Coronary artery (tissue), 2 donors: Measurements from ENCODE around the gene SLX9.
A peak's percentile ranks its signal among the peaks of the same experiment; 100 is the strongest.

ENCODE experiments used
- DNase-seq: peaks from one replicate; pipeline ENCODE4 v3.0.0-alpha.2; 2017; ENCODE audit warnings: low spot score
- H3K27ac ChIP-seq, 2 donors: fragments of 200-600 bp; sonication (generic); one replicate each; pipeline ENCODE4 v1.5.1; 2016 to 2019
- H3K4me3 ChIP-seq: fragments of 200-600 bp; sonication (generic); 2 replicates; pipeline ENCODE4 v1.5.1; 2016; ENCODE audit warnings: mild to moderate bottlenecking, moderate library complexity
- TF ChIP-seq, protein P1 (sequence below): fragments of 200-600 bp; sonication (generic); IDR thresholded peaks from one replicate; pipeline ENCODE4 v1.5.1; 2019; ENCODE audit warnings: antibody characterized with exemption

SLX9 gene

DNA sequence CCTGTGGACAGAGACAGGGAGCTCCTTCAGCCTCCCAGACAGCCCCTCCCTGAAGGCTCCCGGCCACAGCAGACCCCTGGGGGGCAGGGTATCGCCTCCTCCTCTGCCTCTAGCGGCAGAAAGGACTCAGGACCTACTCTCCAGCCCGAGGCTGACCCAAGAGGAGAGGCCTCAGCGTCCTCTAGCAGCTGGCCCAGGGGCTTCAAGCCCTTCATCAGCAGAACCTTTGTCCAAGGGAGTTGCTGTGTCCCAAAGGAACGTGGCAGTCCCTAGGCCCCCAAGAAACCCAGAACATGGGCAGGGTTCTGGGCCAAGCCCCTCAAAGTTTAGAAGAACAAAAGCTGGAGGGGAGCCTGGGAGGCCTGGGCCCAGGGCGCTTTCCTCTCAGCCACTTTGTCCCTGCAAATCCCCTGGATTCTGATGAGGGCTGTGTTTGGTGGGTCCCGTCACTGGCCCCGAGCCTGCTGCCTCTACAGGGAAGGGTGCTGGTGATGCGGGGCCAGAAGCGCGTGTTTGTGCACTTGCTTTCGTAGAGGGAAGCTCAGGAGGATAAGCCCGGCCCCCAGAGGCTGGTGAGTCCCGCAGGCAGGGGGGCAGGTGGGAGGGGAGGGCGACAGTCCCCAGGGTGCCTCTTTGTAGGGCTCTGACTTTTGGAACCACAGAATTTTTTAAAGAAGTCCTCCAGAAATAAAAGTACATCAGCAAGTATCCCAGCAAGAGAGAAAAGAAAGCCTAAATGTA, 32.4 kb upstream of the SLX9 start:
- H3K27ac ChIP-seq: peak overlapping the region; percentile 28 to 46
- TF ChIP-seq, protein P1, sequence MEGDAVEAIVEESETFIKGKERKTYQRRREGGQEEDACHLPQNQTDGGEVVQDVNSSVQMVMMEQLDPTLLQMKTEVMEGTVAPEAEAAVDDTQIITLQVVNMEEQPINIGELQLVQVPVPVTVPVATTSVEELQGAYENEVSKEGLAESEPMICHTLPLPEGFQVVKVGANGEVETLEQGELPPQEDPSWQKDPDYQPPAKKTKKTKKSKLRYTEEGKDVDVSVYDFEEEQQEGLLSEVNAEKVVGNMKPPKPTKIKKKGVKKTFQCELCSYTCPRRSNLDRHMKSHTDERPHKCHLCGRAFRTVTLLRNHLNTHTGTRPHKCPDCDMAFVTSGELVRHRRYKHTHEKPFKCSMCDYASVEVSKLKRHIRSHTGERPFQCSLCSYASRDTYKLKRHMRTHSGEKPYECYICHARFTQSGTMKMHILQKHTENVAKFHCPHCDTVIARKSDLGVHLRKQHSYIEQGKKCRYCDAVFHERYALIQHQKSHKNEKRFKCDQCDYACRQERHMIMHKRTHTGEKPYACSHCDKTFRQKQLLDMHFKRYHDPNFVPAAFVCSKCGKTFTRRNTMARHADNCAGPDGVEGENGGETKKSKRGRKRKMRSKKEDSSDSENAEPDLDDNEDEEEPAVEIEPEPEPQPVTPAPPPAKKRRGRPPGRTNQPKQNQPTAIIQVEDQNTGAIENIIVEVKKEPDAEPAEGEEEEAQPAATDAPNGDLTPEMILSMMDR: no peak
- H3K4me3 ChIP-seq: peak overlapping the region; percentile 50
- no peak for DNase-seq

DNA sequence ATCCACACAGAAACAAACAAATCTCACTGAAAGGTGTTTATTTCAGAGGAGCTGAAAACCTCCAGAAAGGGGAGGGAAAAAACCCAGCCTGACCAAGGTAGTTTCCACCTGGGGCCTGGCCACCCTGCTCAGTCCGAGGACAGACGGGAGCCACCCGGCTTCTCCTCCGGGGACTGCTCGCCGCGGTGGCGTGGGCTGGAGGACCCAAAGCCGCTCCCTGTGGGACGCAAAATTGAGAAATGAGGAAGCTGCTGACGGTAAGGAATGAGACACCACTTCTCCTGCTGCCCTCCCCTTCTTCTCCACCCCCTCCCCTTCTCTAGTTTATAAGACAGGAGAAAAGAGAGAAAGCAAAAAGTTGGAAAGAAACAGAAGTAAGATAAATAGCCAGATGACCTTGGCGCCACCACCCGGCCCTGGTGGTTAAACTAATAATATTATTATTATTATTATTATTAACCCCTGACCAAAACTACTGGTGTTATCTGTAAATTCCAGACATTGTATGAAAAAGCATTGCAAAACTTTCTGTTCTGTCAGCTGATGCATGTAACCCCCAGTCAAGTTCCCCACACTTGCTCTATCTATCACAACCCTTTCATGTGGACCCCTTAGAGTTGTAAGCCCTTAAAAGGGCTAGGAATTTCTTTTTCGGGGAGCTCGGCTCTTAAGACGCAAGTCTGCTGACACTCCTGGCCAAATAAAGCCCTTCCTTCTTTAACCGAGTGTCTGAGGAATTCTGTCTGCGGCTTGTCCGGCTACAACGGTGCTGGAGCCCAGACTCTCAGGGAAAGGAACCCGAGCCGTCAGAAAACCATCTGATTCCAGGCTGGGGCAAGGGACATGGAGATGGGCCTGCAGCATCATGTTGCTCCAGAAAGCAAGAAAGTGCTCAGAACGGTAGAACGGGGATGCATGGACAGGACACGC, 31.6 kb upstream of the SLX9 start:
- no peak for DNase-seq
- TF ChIP-seq, protein P1: no peak
- peak overlapping the region; percentile 50 for H3K4me3 ChIP-seq
- H3K27ac ChIP-seq: peak overlapping the region; percentile 28 to 46

DNA sequence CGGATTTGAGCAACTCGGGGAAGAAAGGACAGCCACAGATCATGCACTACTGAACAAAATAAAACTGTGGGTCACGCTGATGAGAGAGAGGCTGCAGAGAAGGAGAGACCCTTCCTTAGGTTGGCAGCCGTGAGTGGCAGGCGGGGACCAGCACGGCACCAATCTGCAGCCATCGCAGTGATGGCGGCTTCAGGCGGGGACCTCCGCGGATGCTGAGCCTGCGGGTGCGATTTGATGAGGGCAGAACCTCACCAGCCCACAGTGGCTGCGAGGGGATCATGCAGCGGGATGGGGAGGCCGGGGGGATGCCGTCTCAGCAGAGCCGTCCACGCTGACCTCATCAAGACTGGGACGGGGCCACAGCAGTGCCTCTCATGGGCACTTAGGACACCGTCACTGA, 30.9 kb upstream of the SLX9 start:
- no peak for DNase-seq
- peak overlapping the region; percentile 50 for H3K4me3 ChIP-seq
- TF ChIP-seq, protein P1: no peak
- H3K27ac ChIP-seq: peak overlapping the region in 1 of 2 donors; percentile 28

DNA sequence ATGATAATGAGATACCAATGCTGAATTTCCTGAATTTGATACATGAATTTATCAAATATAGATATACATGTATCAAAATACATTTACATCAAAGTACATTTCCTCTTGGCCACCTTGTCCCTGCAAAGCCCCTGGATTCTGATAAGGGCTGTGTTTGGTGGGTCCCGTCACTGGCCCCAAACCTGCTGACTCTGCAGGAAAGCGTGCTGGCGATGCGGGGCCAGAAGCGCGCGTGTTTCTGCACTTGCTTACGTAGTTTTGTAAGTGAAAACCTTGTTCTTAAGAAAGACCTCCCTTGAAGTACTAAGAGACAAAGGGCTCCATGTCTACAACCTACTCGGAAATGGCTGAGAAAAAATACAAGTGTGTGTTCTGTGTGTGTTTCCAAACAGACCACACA, 30.1 kb upstream of the SLX9 start:
- Histone ChIP-seq H3K4me3 (no peak overlapping the region), H3K27ac (no peak overlapping the region)
- TF ChIP-seq, protein P1: no peak
- DNase-seq: no peak

DNA sequence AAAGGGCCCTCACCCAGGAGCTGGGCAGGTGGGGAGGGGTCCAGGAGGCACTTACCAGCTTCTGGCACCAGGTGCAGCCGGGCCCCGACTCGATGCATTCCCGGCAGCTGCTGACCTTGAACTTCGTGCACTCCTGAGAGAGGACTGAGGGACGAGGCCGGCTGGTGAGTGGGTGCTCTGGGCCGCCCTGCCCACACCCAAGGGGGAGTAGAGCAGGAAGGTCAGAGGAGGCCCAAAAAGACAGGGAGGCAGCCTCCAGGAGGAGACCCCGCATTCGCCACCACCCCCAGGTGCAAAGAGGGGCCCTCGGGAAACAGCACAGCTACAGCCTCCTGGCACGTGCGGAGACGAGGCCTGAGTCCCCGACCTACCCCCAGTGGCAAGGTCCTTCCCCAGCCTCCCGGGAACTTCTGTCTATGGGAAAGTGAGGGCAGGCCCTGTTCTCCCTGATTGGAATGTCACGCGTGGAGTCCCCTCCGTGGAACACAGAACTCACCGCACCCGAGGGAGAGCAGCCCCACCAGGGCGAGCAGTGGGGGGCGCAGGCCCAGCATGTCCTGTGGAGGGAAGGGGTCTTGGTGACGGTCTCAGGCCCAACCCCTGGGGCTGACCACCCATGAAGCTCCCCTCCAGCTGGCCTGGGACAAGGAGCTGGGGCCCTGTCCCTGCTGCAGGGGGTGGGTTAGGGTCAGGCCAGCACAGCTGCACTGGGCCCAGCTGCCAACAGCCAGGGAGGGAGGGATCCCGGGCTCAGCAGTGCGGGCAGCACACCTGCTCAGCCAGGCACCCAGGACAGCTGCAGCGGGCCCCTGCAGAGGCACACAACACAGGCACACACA, 29.4 kb upstream of the SLX9 start:
- TF ChIP-seq, protein P1: no peak
- no peak for DNase-seq
- Histone ChIP-seq H3K4me3 (no peak overlapping the region), H3K27ac (peak overlapping the region in 1 of 2 donors; percentile 61)

DNA sequence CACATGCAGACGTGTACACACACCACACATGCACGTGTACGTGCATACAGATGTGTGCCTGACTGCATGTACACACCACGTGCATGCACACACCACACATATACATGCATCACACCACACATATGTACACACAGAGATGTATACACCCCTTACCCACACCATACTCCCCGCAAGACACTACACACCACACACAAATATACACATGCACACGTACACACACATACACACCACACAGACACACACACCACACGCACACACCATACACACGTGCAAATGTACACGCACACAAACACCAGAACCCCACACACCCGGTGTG, 28.8 kb upstream of the SLX9 start:
- H3K27ac ChIP-seq: peak overlapping the region in 1 of 2 donors; percentile 61
- TF ChIP-seq, protein P1: no peak
- no peak for DNase-seq
- peak overlapping the region; percentile 12 for H3K4me3 ChIP-seq
